ENCODE results near the gene OAT.

DNA sequence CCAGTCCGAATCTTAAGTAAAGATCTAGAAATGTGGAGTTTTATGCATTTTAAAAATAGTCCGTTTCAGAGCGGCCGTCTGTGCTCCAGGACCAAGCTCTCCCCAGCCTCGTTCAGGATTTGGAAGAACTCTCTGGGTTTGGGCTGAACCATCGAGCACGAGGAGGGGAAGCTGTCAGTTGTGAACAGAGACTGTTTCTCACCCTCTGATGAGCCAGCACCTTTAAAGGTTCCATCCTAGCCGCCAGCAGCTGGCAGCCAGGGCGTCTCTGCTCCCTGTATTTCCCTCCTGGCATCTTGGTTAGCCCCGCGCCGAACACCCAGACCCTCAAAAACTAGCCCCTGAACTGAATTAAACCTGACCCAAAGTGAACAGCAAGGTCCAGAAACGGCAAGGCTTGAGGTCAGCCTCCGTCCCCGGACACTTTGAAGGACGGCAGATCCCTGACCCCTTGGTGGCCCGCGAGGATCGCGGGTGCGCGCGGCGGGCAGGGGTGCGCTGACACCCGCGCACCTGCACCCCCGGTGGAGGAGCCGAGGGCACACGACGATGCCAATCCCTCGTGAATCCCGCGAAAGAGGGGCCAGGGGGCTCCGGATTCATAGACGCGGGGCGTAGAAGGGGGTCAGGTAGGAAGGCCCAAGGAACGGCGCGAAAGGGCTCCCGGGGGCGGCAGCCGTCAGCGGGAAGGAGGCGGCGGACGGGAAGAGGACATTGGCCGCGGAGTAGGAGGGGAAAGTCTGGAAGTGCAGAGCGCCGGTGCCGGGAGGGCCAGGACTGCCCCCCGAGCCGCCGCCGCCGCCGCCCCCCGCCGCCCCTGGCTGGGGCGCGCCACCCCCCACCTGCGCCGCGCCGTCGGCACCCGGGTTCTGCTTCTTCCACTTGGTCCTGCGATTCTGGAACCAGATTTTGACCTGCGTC, 28.4 kb upstream of the OAT start:
- TF ChIP-seq, protein P1, sequence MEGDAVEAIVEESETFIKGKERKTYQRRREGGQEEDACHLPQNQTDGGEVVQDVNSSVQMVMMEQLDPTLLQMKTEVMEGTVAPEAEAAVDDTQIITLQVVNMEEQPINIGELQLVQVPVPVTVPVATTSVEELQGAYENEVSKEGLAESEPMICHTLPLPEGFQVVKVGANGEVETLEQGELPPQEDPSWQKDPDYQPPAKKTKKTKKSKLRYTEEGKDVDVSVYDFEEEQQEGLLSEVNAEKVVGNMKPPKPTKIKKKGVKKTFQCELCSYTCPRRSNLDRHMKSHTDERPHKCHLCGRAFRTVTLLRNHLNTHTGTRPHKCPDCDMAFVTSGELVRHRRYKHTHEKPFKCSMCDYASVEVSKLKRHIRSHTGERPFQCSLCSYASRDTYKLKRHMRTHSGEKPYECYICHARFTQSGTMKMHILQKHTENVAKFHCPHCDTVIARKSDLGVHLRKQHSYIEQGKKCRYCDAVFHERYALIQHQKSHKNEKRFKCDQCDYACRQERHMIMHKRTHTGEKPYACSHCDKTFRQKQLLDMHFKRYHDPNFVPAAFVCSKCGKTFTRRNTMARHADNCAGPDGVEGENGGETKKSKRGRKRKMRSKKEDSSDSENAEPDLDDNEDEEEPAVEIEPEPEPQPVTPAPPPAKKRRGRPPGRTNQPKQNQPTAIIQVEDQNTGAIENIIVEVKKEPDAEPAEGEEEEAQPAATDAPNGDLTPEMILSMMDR (IDR thresholded peaks at IDR 0.05; ENCODE audit: insufficient read depth, low read length) = no peak
- no peak for TF ChIP-seq POLR2AphosphoS5 (IDR thresholded peaks at IDR 0.05; ENCODE audit: low read depth)
- TF ChIP-seq, protein P2, sequence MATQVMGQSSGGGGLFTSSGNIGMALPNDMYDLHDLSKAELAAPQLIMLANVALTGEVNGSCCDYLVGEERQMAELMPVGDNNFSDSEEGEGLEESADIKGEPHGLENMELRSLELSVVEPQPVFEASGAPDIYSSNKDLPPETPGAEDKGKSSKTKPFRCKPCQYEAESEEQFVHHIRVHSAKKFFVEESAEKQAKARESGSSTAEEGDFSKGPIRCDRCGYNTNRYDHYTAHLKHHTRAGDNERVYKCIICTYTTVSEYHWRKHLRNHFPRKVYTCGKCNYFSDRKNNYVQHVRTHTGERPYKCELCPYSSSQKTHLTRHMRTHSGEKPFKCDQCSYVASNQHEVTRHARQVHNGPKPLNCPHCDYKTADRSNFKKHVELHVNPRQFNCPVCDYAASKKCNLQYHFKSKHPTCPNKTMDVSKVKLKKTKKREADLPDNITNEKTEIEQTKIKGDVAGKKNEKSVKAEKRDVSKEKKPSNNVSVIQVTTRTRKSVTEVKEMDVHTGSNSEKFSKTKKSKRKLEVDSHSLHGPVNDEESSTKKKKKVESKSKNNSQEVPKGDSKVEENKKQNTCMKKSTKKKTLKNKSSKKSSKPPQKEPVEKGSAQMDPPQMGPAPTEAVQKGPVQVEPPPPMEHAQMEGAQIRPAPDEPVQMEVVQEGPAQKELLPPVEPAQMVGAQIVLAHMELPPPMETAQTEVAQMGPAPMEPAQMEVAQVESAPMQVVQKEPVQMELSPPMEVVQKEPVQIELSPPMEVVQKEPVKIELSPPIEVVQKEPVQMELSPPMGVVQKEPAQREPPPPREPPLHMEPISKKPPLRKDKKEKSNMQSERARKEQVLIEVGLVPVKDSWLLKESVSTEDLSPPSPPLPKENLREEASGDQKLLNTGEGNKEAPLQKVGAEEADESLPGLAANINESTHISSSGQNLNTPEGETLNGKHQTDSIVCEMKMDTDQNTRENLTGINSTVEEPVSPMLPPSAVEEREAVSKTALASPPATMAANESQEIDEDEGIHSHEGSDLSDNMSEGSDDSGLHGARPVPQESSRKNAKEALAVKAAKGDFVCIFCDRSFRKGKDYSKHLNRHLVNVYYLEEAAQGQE (IDR thresholded peaks at IDR 0.05; ENCODE audit: insufficient replicate concordance, low read depth) = no peak
